ENCODE results near the gene COL23A1.

COL23A1 gene

GRCh38 chr5:178407646-178408045 is 182.5 kb downstream of the COL23A1 start:
- no peak overlapping the region for H3K27ac ChIP-seq
- ChIA-PET CTCF (interaction anchor here (0.6 kb wide), 1 partner anchor 228 kb away, joined by 3 read pairs; no protein-coding TSS in a partner anchor), POLR2A (ENCODE audit: low non-redundant PET) (no interaction called here)
- TF ChIP-seq, protein P1, sequence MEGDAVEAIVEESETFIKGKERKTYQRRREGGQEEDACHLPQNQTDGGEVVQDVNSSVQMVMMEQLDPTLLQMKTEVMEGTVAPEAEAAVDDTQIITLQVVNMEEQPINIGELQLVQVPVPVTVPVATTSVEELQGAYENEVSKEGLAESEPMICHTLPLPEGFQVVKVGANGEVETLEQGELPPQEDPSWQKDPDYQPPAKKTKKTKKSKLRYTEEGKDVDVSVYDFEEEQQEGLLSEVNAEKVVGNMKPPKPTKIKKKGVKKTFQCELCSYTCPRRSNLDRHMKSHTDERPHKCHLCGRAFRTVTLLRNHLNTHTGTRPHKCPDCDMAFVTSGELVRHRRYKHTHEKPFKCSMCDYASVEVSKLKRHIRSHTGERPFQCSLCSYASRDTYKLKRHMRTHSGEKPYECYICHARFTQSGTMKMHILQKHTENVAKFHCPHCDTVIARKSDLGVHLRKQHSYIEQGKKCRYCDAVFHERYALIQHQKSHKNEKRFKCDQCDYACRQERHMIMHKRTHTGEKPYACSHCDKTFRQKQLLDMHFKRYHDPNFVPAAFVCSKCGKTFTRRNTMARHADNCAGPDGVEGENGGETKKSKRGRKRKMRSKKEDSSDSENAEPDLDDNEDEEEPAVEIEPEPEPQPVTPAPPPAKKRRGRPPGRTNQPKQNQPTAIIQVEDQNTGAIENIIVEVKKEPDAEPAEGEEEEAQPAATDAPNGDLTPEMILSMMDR (conservative IDR thresholded peaks at IDR 0.05; ENCODE audit: low read depth) = no peak
- DNase-seq (ENCODE audit: low spot score) = no peak

GRCh38 chr5:178404987-178405386 is 185.2 kb downstream of the COL23A1 start:
- peak; percentile 50 for DNase-seq (ENCODE audit: low spot score)
- H3K27ac ChIP-seq = peak overlapping the region; percentile 35
- ChIA-PET CTCF (interaction anchor here (0.6 kb wide), 1 partner anchor 676 kb away, joined by 3 read pairs; no protein-coding TSS in a partner anchor), POLR2A (ENCODE audit: low non-redundant PET) (no interaction called here)
- TF ChIP-seq, protein P1 (conservative IDR thresholded peaks at IDR 0.05; ENCODE audit: low read depth) = no peak

DNA sequence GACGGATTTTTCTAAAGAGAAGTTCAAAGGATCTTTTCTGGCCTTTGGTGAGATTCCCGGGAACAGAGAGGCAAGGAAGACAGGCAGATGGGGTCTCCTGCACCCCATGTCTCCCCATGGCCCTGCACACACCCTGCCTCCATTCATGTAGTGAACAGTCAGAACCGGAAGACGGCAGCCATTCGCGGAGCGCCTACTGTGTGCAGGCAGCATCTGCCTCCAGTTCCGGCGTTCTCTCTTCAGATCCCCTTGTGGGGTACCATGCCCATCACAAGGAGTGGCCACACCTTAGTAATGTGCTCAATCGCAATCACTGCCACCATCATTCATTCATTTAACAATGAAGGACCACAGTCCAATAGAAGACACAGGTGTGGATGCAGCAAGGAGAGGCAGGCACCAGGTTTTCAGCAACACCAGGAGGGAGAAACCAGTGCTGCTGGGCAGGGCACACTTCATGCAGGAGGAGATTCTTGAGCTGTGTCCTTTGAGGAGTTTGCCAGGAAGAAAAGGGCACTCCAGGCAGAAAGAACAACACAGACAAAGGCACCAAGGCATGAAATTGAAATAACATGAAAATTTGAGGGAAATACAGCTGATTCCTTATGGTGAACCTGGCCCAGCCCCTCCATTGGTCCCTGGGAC is 186.1 kb downstream of the COL23A1 start:
- no peak for DNase-seq (ENCODE audit: low spot score)
- TF ChIP-seq, protein P1 (conservative IDR thresholded peaks at IDR 0.05; ENCODE audit: low read depth) = no peak
- no peak overlapping the region for H3K27ac ChIP-seq
- ChIA-PET POLR2A (ENCODE audit: low non-redundant PET) (no interaction called here), CTCF (no interaction called here)

GRCh38 chr5:178403351-178403750 is 186.8 kb downstream of the COL23A1 start:
- POLR2A ChIA-PET (ENCODE audit: low non-redundant PET) = no interaction called here
- TF ChIP-seq, protein P1 (conservative IDR thresholded peaks at IDR 0.05; ENCODE audit: low read depth) = no peak
- CTCF ChIA-PET = interaction anchor here (0.6 kb wide), 1 partner anchor 154 kb away, joined by 3 read pairs; no protein-coding TSS in a partner anchor
- no peak overlapping the region for H3K27ac ChIP-seq
- no peak for DNase-seq (ENCODE audit: low spot score)

- H3K27ac ChIP-seq = no peak overlapping the region
- no peak for DNase-seq (ENCODE audit: low spot score)
- CTCF ChIA-PET = interaction anchor here (0.6 kb wide), 1 partner anchor 1031 kb away, joined by 6 read pairs; no protein-coding TSS in a partner anchor
- POLR2A ChIA-PET (ENCODE audit: low non-redundant PET) = no interaction called here
- TF ChIP-seq, protein P1 (conservative IDR thresholded peaks at IDR 0.05; ENCODE audit: low read depth) = no peak
Measured at GRCh38 chr5:178399701-178400095, 190.5 kb downstream of the COL23A1 start.

DNA sequence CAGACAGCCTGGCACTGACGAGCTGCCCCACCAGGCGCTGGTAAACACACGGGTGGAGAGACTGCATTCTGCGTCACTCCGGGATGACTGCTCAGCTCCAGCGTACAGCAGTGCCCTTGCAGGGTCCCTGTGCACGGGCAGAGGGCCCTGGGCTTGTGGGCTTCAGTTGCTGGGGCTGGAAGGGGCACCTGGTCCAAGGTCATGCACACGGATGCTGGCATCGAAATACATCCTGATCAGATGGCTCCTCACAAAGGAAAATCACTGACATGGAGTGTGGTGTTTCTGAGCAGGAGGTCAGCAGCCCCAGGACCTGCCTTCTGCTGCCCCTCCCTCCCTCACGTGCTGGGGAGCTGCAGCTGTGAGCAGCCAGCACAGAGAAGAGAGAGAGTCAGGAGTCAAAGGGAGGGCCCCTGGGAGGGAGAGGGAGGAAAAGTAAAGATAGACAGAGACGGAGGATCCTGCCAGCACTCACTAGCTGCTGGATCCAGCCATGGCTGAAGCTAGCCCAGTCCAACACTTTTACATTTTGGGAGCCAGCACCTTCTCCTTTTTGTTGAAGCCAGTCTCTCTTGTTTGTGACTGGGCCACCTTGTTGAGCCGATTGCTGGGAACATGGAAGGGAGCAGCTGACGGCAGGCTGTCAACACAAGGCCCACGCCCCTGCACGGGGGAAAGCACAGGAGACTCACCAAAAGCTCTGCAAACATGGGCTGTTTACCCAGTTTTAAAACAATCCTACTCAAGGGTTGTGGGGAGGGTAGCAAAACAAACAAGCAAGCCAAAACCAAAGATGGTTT is 191.1 kb downstream of the COL23A1 start:
- TF ChIP-seq, protein P1 (conservative IDR thresholded peaks at IDR 0.05; ENCODE audit: low read depth) = no peak
- DNase-seq (ENCODE audit: low spot score) = no peak
- ChIA-PET POLR2A (ENCODE audit: low non-redundant PET) (no interaction called here), CTCF (interaction anchor here (0.6 to 0.8 kb wide), 2 partner anchors 191 to 1032 kb away, joined by 3 to 6 read pairs; partner anchors contain the start of gene COL23A1)
- no peak overlapping the region for H3K27ac ChIP-seq
